SK-N-SH (cell line): Measurements from ENCODE around the gene GRM1. TPM values are rescaled to one million over a fixed set of nuclear protein-coding genes. Genes with fewer than 3 reads are reported as not detected.

ENCODE experiments used
- CTCF ChIA-PET: fragments of 300-600, 350-600 bp; formaldehyde crosslinking; extraction: SDS; loops from one replicate; lab custom pipeline; 2021; lab: Yijun Ruan, JAX
- POLR2A ChIA-PET: fragments of 350-600 bp; sonication (Branson Sonifier 250); formaldehyde crosslinking; extraction: SDS; loops from one replicate; lab custom pipeline; 2020; ENCODE audit warnings: antibody characterized with exemption, inconsistent platforms; lab: Yijun Ruan, JAX
- DNase-seq: peaks from one replicate; pipeline ENCODE4 v3.0.0; 2012
- H2AFZ ChIP-seq: fragments of 200-600 bp; sonication (generic); 2 replicates; pipeline ENCODE4 v1.8.1; 2016; ENCODE audit warnings: antibody characterized with exemption, mild to moderate bottlenecking, low read depth
- H3F3A ChIP-seq: fragments of 200-600 bp; sonication (generic); replicated peaks from 2 replicates; pipeline ENCODE3; 2016; ENCODE audit warnings: antibody characterized with exemption, mild to moderate bottlenecking; ENCODE audit not compliant: insufficient read depth
- H3K27ac ChIP-seq, 2 experiments: fragments of 200-500 bp in 1 of 2; fragments of 200-600 bp in 1 of 2; sonication (Bioruptor generic) in 1 of 2; sonication (generic), shearing (Covaris generic) in 1 of 2; 2 replicates each; pipeline versions ENCODE4 v1.5.1 to v1.6.1; 2014 to 2016; ENCODE audit warnings: low read depth in 2 of 2, inconsistent platforms in 1 of 2, low read length in 1 of 2, mild to moderate bottlenecking in 1 of 2, mixed read lengths in 1 of 2
- H3K27me3 ChIP-seq: fragments of 200-600 bp; sonication (generic), shearing (Covaris generic); 2 replicates; pipeline ENCODE4 v1.6.1; 2016; ENCODE audit warnings: mixed run types; ENCODE audit not compliant: insufficient read depth
- H3K36me3 ChIP-seq, 2 experiments: fragments of 200-500 bp in 1 of 2; fragments of 200-600 bp in 1 of 2; sonication (Bioruptor generic) in 1 of 2; sonication (generic) in 1 of 2; replicated peaks in 1 of 2; 2 replicates each; pipeline versions ENCODE3 to v1.5.1; 2014 to 2016; ENCODE audit warnings: low read length in 1 of 2, mild to moderate bottlenecking in 1 of 2; ENCODE audit not compliant: insufficient read depth in 2 of 2, control insufficient read depth in 1 of 2
- H3K4me1 ChIP-seq, 2 experiments: fragments of 200-500 bp in 1 of 2; fragments of 200-600 bp in 1 of 2; sonication (Bioruptor generic) in 1 of 2; sonication (generic), shearing (Covaris generic) in 1 of 2; 2 replicates each; pipeline versions ENCODE4 v1.5.1 to v1.6.1; 2014 to 2016; ENCODE audit warnings: low read depth in 1 of 2, low read length in 1 of 2, mixed run types in 1 of 2; ENCODE audit not compliant: insufficient read depth in 2 of 2, control insufficient read depth in 1 of 2
- H3K4me2 ChIP-seq: fragments of 200-600 bp; sonication (generic), shearing (Covaris generic); 2 replicates; pipeline ENCODE4 v1.6.1; 2017; ENCODE audit warnings: mixed run types
- H3K4me3 ChIP-seq, 2 experiments: fragments of 200-500 bp in 1 of 2; fragments of 200-600 bp in 1 of 2; sonication (Bioruptor generic) in 1 of 2; sonication (generic), shearing (Covaris generic) in 1 of 2; 2 replicates each; pipeline versions ENCODE4 v1.5.1 to v1.8.1; 2014 to 2016; ENCODE audit warnings: low read depth in 2 of 2, inconsistent platforms in 1 of 2, low read length in 1 of 2, mild to moderate bottlenecking in 1 of 2, mixed read lengths in 1 of 2, moderate library complexity in 1 of 2
- H3K79me2 ChIP-seq: fragments of 200-600 bp; sonication (generic); 2 replicates; pipeline ENCODE4 v1.8.1; 2017; ENCODE audit warnings: mild to moderate bottlenecking; ENCODE audit not compliant: insufficient read depth
- H3K9ac ChIP-seq: fragments of 200-600 bp; sonication (generic); 2 replicates; pipeline ENCODE4 v1.6.1; 2017; ENCODE audit warnings: mixed run types
- H3K9me2 ChIP-seq: fragments of 200-600 bp; sonication (generic); 2 replicates; pipeline ENCODE4 v1.6.1; 2017; ENCODE audit warnings: mixed run types
- H3K9me3 ChIP-seq: fragments of 200-600 bp; sonication (generic); 2 replicates; pipeline ENCODE4 v1.6.1; 2017; ENCODE audit warnings: mixed run types, mild to moderate bottlenecking, moderate library complexity
- H4K20me1 ChIP-seq: fragments of 200-600 bp; sonication (generic); 2 replicates; pipeline ENCODE4 v1.6.1; 2017; ENCODE audit warnings: mild to moderate bottlenecking, mixed run types; ENCODE audit not compliant: insufficient read depth
- ELF1 ChIP-seq: IDR thresholded peaks from 2 replicates; pipeline ENCODE4 v1.4.0; 2012
- EP300 ChIP-seq, 2 experiments: IDR thresholded peaks; 2 replicates each; pipeline versions ENCODE4 v1.4.0 to v1.6.1; 2012; ENCODE audit warnings: borderline replicate concordance in 1 of 2, low read depth in 1 of 2, low read length in 1 of 2
- GABPA ChIP-seq: IDR thresholded peaks from 2 replicates; pipeline ENCODE4 v1.4.0; 2012; ENCODE audit warnings: low read depth, mild to moderate bottlenecking
- MAX ChIP-seq: IDR thresholded peaks from 2 replicates; pipeline ENCODE4 v1.4.0; 2012; ENCODE audit warnings: low read depth
- MEF2A ChIP-seq: IDR thresholded peaks from 2 replicates; pipeline ENCODE4 v1.4.0; 2012; ENCODE audit warnings: low read depth, borderline replicate concordance
- NFIC ChIP-seq: IDR thresholded peaks from 2 replicates; pipeline ENCODE4 v1.4.0; 2012; ENCODE audit warnings: borderline replicate concordance
- NRF1 ChIP-seq: IDR thresholded peaks from 2 replicates; pipeline ENCODE4 v1.6.1; 2012; ENCODE audit warnings: low read depth, mild to moderate bottlenecking, low read length
- POLR2AphosphoS5 ChIP-seq: IDR thresholded peaks from 2 replicates; pipeline ENCODE4 v1.6.1; 2012; ENCODE audit warnings: low read depth, low read length
- RCOR1 ChIP-seq: fragments of 150-350 bp; IDR thresholded peaks from 2 replicates; pipeline ENCODE4 v1.6.1; 2017; ENCODE audit warnings: antibody characterized with exemption, low read length
- RFX5 ChIP-seq: IDR thresholded peaks from 2 replicates; pipeline ENCODE4 v1.6.1; 2012; ENCODE audit warnings: mild to moderate bottlenecking, improper control_type of control experiment, low read length
- TAF1 ChIP-seq: IDR thresholded peaks from 2 replicates; pipeline ENCODE4 v1.6.1; 2012; ENCODE audit warnings: low read depth, mild to moderate bottlenecking, low read length, moderate library complexity, borderline replicate concordance
- TCF12 ChIP-seq: IDR thresholded peaks from 2 replicates; pipeline ENCODE4 v1.4.0; 2012
- YY1 ChIP-seq: IDR thresholded peaks from 2 replicates; pipeline ENCODE4 v1.4.0; 2012; ENCODE audit warnings: low read depth, mild to moderate bottlenecking
- WGBS: methylation state at CpG from one replicate; pipeline ENCODE4 v1.1.6; 2017; ENCODE audit warnings: low lambda C conversion rate; 5-methylcytosine and 5-hydroxymethylcytosine counted together
- polyA plus RNA-seq, 3 experiments: library from polyadenylated mRNA; depleted of rRNA; stranded (reverse); fragments of >200 nt; gene quantifications; 2 replicates each; pipeline ENCODE4 v1.2.3, GENCODE V29; 2012

Gene GRM1
- polyA plus RNA-seq, 1 of the 3 experiments (the other 2 are of a cell fraction): 0.05 TPM

- Histone ChIP-seq H3K36me3 (no peaks in the 10 kb centered on the region), H3K4me2 (no peak overlapping the region), H3K9ac (no peak overlapping the region), H3F3A (no peaks in the 10 kb centered on the region), H3K4me1 (no peaks in the 10 kb centered on the region; a peak in 1 of 4 replicates), H2AFZ (no peak overlapping the region), H4K20me1 (no peaks in the 10 kb centered on the region), H3K4me3 (no peak overlapping the region), H3K27ac (no peak overlapping the region), H3K9me3 (no peaks in the 10 kb centered on the region), H3K9me2 (no peaks in the 10 kb centered on the region), H3K27me3 (no peaks in the 10 kb centered on the region), H3K79me2 (no peaks in the 10 kb centered on the region)
- ChIA-PET POLR2A (no interaction called here), CTCF (no interaction called here)
- TF ChIP-seq MAX (no peak), NRF1 (no peak)
- DNase-seq: no peak
- 6% methylated on average over 6 of the region's 6 CpGs for WGBS
These were observed 125.3 kb downstream of the GRM1 start for GRCh38 chr6:146154197-146154596.

DNA sequence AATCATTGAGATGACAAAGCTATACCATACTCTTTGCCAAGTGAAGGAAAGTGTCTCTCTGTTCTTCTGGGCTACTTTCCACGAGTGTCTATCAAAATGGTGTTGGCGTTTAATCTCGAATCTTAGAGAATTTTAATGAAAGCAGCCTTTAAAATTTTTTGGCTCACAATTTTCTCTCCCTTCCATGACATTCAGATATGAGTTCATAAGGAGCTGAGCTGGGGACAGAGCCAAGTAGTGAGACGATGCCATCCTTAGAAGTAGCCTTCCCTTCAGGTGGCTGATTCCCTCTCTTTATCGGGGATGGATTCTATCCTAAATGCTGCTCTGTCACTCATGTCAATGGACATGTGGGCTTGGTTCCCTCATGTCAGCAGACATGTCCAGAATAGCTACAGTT lies 132.8 kb downstream of the GRM1 start:
- no peak overlapping the region for H2AFZ ChIP-seq
- no peak overlapping the region for H3K4me3 ChIP-seq
- no peaks in the 10 kb centered on the region for H3K4me1 ChIP-seq
- no peak overlapping the region for H3K27ac ChIP-seq
- WGBS: 4% methylated on average over 5 of the region's 5 CpGs
- no peak overlapping the region for H3K4me2 ChIP-seq
- H3K27me3 ChIP-seq: no peaks in the 10 kb centered on the region
- H3K9ac ChIP-seq: no peak overlapping the region
- no peaks in the 10 kb centered on the region for H3K9me3 ChIP-seq
- no peaks in the 10 kb centered on the region for H3K79me2 ChIP-seq
- no peak for DNase-seq
- H4K20me1 ChIP-seq: no peaks in the 10 kb centered on the region
- CTCF ChIA-PET: no interaction called here
- H3K9me2 ChIP-seq: no peaks in the 10 kb centered on the region
- POLR2A ChIA-PET: no interaction called here
- TF ChIP-seq MEF2A: no peak
- no peak for TF ChIP-seq EP300 (IDR thresholded peaks at IDR 0.05; ENCODE audit: borderline replicate concordance in 1 of 2, low read depth in 1 of 2, low read length in 1 of 2)
- TF ChIP-seq GABPA: no peak
- no peaks in the 10 kb centered on the region for H3F3A ChIP-seq
- H3K36me3 ChIP-seq: no peaks in the 10 kb centered on the region

- TF ChIP-seq YY1 (no peak), ELF1 (no peak), NRF1 (no peak), POLR2AphosphoS5 (no peak), RCOR1 (no peak), MAX (no peak), TCF12 (no peak), TAF1 (no peak), RFX5 (no peak), NFIC (no peak)
- DNase-seq: no peak
- Histone ChIP-seq H3K9me2 (no peaks in the 10 kb centered on the region), H3K4me3 (no peak overlapping the region), H3K4me1 (no peaks in the 10 kb centered on the region), H3F3A (no peaks in the 10 kb centered on the region), H3K9me3 (no peaks in the 10 kb centered on the region), H3K27me3 (no peaks in the 10 kb centered on the region), H2AFZ (no peak overlapping the region), H3K9ac (no peak overlapping the region), H3K79me2 (no peaks in the 10 kb centered on the region), H3K27ac (no peak overlapping the region), H3K4me2 (no peak overlapping the region), H3K36me3 (no peaks in the 10 kb centered on the region), H4K20me1 (no peaks in the 10 kb centered on the region)
- ChIA-PET CTCF (no interaction called here), POLR2A (no interaction called here)
- WGBS: 20% methylated on average over 1 of the region's 1 CpG
These were observed 141.0 kb downstream of the GRM1 start for GRCh38 chr6:146169872-146170271.
